Measurements from ENCODE around the gene ZNF311. TPM values are rescaled to one million over a fixed set of nuclear protein-coding genes. Genes with fewer than 3 reads are reported as not detected.

Gene ZNF311
- total RNA-seq, 1 experiment from 2014 or later = not detected

DNA sequence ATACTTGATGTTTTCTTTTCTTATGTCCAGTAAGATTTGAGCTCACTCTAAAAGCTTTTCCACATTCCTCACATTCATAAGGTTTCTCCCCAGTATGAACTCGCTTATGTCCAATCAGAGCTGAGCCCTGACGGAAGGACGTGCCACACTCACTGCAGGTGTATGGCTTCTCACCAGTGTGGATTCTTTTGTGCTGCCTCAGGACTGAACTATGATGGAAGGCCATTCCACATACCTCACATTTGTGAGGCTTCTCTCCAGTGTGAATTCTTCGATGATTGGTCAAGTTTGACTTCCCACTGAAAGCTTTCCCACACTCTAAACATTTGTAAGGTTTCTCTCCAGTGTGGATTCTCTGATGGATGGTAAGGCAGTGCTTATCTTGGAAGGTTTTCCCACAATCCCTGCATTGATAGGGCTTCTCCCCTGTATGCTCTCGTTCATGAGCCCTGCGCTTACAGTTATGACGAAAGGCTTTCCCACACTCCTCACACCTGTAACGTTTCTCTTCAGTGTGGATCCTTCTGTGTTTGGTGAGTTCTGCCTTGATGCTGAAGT lies 9.9 kb downstream of the ZNF311 start:
- H4K20me1 ChIP-seq (ENCODE audit: insufficient read depth, low read depth, low read length) = no peaks in the 10 kb centered on the region
- no peaks in the 10 kb centered on the region for H3K36me3 ChIP-seq (ENCODE audit: insufficient read depth, low read length)
- H3K4me2 ChIP-seq (ENCODE audit: low read depth, low read length, poor library complexity, severe bottlenecking) = no peak overlapping the region
- no peaks in the 10 kb centered on the region for H3K9me2 ChIP-seq (replicated peaks; ENCODE audit: insufficient read depth, low read length)
- H3K27me3 ChIP-seq (ENCODE audit: low read length) = no peaks in the 10 kb centered on the region
- no peak overlapping the region for H3K4me3 ChIP-seq (ENCODE audit: low read length)
- no peak overlapping the region for H3K9ac ChIP-seq (ENCODE audit: low read length)
- H3K4me1 ChIP-seq (ENCODE audit: low read length) = no peaks in the 10 kb centered on the region
- H3K9me3 ChIP-seq (ENCODE audit: low read length) = no peaks in the 10 kb centered on the region
- no peak overlapping the region for H3K27ac ChIP-seq (ENCODE audit: low read length)
- H3K79me2 ChIP-seq (ENCODE audit: low read length) = no peaks in the 10 kb centered on the region
- no peak for DNase-seq
- no peak overlapping the region for H2AFZ ChIP-seq (ENCODE audit: low read length)

DNA sequence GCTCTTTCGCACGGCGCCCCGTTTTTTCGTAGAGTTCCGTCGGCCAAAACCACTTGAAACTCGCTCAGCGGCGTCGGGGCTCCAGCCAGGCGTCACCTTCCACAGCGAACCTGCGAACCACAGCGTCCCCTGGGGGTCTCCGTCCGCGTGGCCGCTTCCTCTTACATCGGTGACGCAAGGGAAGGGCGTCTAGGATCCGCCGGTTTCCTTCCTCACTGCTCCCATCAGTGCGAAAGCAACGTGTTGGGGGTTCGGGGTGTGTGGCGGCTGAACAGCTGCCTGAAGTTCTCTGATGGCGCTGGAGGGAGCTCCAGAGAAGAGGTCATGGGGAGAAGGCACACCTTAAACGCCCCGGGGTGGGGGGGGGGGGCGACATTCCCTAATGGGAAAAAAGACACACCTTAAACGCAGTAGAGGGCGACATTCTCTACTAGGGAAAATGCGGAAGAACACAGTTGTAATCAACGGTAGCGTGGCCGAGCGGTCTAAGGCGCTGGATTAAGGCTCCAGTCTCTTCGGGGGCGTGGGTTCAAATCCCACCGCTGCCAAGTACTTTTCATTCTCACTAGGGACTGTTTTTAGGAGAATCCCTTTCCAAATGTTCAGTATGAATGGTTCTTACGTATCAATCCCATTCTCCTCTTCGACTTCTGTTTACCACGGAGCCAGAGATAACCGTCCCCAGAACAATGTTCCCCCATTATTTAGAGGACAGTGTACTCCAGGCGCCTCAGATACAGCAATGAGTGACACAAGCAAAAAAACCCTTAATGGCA lies 16.4 kb downstream of the ZNF311 start:
- Histone ChIP-seq H3K27me3 (ENCODE audit: low read length) (no peaks in the 10 kb centered on the region), H4K20me1 (ENCODE audit: insufficient read depth, low read depth, low read length) (no peaks in the 10 kb centered on the region), H3K9ac (ENCODE audit: low read length) (no peak overlapping the region), H3K9me3 (ENCODE audit: low read length) (no peaks in the 10 kb centered on the region), H3K79me2 (ENCODE audit: low read length) (no peaks in the 10 kb centered on the region), H3K4me1 (ENCODE audit: low read length) (no peaks in the 10 kb centered on the region), H3K36me3 (ENCODE audit: insufficient read depth, low read length) (no peaks in the 10 kb centered on the region), H3K27ac (ENCODE audit: low read length) (no peak overlapping the region), H2AFZ (ENCODE audit: low read length) (no peak overlapping the region), H3K4me2 (ENCODE audit: low read depth, low read length, poor library complexity, severe bottlenecking) (no peak overlapping the region), H3K9me2 (replicated peaks; ENCODE audit: insufficient read depth, low read length) (no peaks in the 10 kb centered on the region), H3K4me3 (ENCODE audit: low read length) (no peak overlapping the region)
- no peak for DNase-seq

DNA sequence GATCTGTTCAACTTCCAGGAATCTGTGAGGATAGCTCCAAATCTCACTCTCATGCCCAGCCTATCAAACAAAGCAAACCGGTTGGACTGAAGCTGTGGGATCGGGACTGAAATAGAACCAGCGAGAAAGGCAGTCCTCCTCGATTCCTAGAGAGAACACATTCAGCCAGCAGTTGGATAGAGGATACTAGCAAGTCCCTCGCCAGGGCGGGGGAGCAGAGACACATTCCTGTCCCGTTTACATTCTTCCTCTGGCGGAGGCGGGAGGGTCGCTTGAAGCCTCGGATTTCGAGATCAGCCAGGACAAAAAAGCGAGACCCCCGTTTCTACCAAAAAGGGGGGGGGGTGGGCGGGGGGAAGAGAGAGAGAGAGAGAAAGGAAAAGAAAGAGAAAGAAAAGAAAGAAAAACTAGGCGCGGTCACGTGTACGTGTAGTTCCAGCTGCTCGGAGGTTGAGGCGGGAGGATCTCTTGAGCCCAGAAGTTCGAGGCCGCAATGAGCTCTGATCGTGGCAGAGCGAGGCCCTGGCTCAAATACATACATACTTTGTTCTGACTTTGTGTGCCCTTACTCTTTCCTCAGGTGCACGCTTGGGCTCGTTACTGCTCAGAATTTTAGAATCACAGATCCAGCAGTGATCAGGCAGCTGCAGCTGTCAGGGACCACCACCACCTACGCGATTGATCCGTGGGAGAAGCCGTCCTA lies 19.5 kb downstream of the ZNF311 start:
- Histone ChIP-seq H3K27me3 (ENCODE audit: low read length) (no peaks in the 10 kb centered on the region), H3K4me2 (ENCODE audit: low read depth, low read length, poor library complexity, severe bottlenecking) (no peak overlapping the region), H4K20me1 (ENCODE audit: insufficient read depth, low read depth, low read length) (no peaks in the 10 kb centered on the region), H3K9ac (ENCODE audit: low read length) (no peak overlapping the region), H3K9me3 (ENCODE audit: low read length) (no peaks in the 10 kb centered on the region), H3K4me3 (ENCODE audit: low read length) (no peak overlapping the region), H3K27ac (ENCODE audit: low read length) (no peak overlapping the region), H2AFZ (ENCODE audit: low read length) (no peak overlapping the region), H3K9me2 (replicated peaks; ENCODE audit: insufficient read depth, low read length) (no peaks in the 10 kb centered on the region), H3K79me2 (ENCODE audit: low read length) (no peaks in the 10 kb centered on the region), H3K4me1 (ENCODE audit: low read length) (peaks cover 9% of the 10 kb centered on the region), H3K36me3 (ENCODE audit: insufficient read depth, low read length) (no peaks in the 10 kb centered on the region)
- DNase-seq = no peak

DNA sequence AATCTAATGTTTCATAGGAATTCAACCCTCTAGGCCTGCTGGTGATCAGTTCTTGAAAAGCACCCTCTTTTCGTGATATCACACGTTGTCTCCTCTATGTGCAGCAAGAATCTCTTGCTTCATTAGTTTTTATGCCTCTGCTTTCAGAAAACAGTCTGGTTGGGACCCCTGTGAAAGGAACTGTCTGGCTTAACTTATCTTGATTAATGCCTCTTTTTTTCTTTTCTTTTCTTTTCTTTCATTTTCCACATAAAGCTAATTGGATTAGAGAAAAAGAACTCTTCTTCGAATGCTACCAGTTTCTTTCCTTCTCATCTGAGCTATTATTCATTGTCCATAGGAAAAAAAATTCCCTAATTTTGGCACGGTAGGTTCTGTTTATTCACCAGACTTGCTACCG lies 21.3 kb downstream of the ZNF311 start:
- Histone ChIP-seq H3K4me1 (ENCODE audit: low read length) (peaks cover 18% of the 10 kb centered on the region), H3K79me2 (ENCODE audit: low read length) (no peaks in the 10 kb centered on the region), H3K4me2 (ENCODE audit: low read depth, low read length, poor library complexity, severe bottlenecking) (no peak overlapping the region), H3K9ac (ENCODE audit: low read length) (no peak overlapping the region), H3K9me3 (ENCODE audit: low read length) (no peaks in the 10 kb centered on the region), H3K27ac (ENCODE audit: low read length) (no peak overlapping the region), H3K4me3 (ENCODE audit: low read length) (no peak overlapping the region), H3K9me2 (replicated peaks; ENCODE audit: insufficient read depth, low read length) (no peaks in the 10 kb centered on the region), H4K20me1 (ENCODE audit: insufficient read depth, low read depth, low read length) (no peaks in the 10 kb centered on the region), H3K36me3 (ENCODE audit: insufficient read depth, low read length) (no peaks in the 10 kb centered on the region), H3K27me3 (ENCODE audit: low read length) (no peaks in the 10 kb centered on the region), H2AFZ (ENCODE audit: low read length) (no peak overlapping the region)
- no peak for DNase-seq

DNA sequence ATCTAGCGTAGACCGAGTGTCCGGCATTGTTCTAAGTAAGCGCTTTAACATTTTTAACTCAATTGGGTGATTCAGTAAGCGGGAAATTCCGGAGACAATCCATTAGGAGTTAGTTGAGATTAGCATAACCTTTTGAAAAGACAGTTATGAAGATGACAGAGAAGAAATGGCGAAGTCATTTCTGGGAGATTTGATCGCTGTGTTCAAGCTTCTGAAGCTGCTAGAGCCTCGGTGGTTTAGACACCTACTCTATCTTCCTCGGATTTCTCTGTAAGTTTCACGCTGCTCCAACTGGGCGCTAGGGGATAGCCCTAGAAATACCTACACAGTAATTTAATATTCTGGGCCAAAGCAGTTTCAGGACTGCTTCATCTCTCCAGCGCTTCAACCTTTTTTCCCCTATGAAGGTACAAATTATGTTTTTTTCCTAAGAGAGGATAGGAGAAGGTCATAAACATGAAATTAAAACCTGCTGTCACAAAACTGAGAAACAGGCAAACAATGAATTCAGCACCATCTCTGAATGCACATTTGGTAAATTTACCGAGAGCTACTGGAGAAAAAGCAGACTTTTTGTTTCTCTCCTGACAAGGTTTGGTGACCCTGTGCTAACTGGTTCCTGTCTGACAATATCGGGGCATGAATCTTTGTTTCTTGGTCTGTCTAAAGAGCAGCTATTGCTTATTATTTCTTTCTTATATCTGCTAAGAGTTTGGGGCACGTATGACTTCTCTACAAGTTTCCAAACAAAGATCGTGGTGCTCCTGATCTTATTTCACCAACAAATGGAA lies 22.4 kb downstream of the ZNF311 start:
- H3K9me2 ChIP-seq (replicated peaks; ENCODE audit: insufficient read depth, low read length) = no peaks in the 10 kb centered on the region
- H4K20me1 ChIP-seq (ENCODE audit: insufficient read depth, low read depth, low read length) = no peaks in the 10 kb centered on the region
- peaks cover 18% of the 10 kb centered on the region for H3K4me1 ChIP-seq (ENCODE audit: low read length)
- H3K9me3 ChIP-seq (ENCODE audit: low read length) = no peaks in the 10 kb centered on the region
- no peaks in the 10 kb centered on the region for H3K36me3 ChIP-seq (ENCODE audit: insufficient read depth, low read length)
- H3K27me3 ChIP-seq (ENCODE audit: low read length) = no peaks in the 10 kb centered on the region
- H3K27ac ChIP-seq (ENCODE audit: low read length) = no peak overlapping the region
- peak overlapping the region; percentile 90 for H3K4me2 ChIP-seq (ENCODE audit: low read depth, low read length, poor library complexity, severe bottlenecking)
- H3K4me3 ChIP-seq (ENCODE audit: low read length) = no peak overlapping the region
- no peak overlapping the region for H2AFZ ChIP-seq (ENCODE audit: low read length)
- peak; percentile 40 for DNase-seq
- no peak overlapping the region for H3K9ac ChIP-seq (ENCODE audit: low read length)
- H3K79me2 ChIP-seq (ENCODE audit: low read length) = no peaks in the 10 kb centered on the region

DNA sequence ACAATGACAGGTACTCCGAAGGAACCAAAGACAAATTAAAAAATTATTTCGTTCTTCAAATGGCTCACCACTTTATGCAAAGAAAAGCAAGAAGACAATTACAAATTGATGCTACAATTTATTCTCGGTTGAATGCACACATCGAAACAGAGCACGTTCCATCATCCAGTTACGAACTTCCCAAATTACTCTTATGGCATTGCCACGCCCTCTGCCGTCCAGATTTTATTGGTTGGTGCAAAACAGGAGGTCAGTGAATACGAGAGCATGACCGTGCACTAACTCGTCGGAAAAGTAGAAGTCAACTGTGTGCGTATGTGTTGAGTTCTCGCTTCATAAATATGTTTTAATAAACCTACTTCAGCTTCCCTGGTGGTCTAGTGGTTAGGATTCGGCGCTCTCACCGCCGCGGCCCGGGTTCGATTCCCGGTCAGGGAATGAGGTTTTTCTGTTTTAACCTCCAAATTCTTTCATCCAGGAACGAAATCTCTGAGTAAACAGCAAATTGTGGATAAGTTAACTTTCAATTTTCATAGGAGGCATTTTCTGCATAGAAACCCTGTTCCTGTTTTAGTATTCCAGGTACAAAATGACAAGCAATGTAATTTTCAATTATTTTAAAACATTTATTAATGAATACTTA lies 23.2 kb downstream of the ZNF311 start:
- peak overlapping the region; percentile 81 for H3K4me3 ChIP-seq (ENCODE audit: low read length)
- H3K9me2 ChIP-seq (replicated peaks; ENCODE audit: insufficient read depth, low read length) = no peaks in the 10 kb centered on the region
- H3K4me2 ChIP-seq (ENCODE audit: low read depth, low read length, poor library complexity, severe bottlenecking) = peak overlapping the region; percentile 90
- peak overlapping the region; percentile 54 for H3K9ac ChIP-seq (ENCODE audit: low read length)
- H2AFZ ChIP-seq (ENCODE audit: low read length) = 0 out of 2 replicates have a peak overlapping the region, but pooled peaks have one; percentile 49
- H3K36me3 ChIP-seq (ENCODE audit: insufficient read depth, low read length) = no peaks in the 10 kb centered on the region
- peaks cover 18% of the 10 kb centered on the region for H3K4me1 ChIP-seq (ENCODE audit: low read length)
- H3K79me2 ChIP-seq (ENCODE audit: low read length) = no peaks in the 10 kb centered on the region
- H3K27ac ChIP-seq (ENCODE audit: low read length) = no peak overlapping the region
- no peaks in the 10 kb centered on the region for H4K20me1 ChIP-seq (ENCODE audit: insufficient read depth, low read depth, low read length)
- no peaks in the 10 kb centered on the region for H3K9me3 ChIP-seq (ENCODE audit: low read length)
- H3K27me3 ChIP-seq (ENCODE audit: low read length) = no peaks in the 10 kb centered on the region
- DNase-seq = peak; percentile 91

DNA sequence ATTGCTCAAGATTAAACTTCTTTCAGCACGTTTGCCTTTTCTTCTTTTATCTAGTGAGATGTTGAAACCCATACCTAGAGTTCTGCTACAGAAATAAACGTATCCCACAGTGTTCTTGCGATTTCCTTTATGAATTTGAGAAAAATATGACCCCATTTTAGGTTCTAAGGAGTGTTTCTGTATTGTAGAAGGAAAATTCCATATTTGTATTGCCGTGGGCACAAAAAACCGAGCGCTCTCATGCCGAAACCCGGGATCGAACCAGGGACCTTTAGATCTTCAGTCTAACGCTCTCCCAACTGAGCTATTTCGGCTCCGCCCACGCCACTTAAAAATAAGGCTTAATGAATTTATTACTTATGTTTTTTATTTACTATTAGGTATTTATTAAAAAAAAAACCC lies 23.7 kb downstream of the ZNF311 start:
- peak overlapping the region; percentile 64 for H3K9ac ChIP-seq (ENCODE audit: low read length)
- H3K36me3 ChIP-seq (ENCODE audit: insufficient read depth, low read length) = no peaks in the 10 kb centered on the region
- H3K4me3 ChIP-seq (ENCODE audit: low read length) = peak overlapping the region; percentile 81
- H4K20me1 ChIP-seq (ENCODE audit: insufficient read depth, low read depth, low read length) = no peaks in the 10 kb centered on the region
- H2AFZ ChIP-seq (ENCODE audit: low read length) = peak overlapping the region; percentile 85
- H3K27ac ChIP-seq (ENCODE audit: low read length) = no peak overlapping the region
- DNase-seq = peak; percentile 95
- no peaks in the 10 kb centered on the region for H3K9me3 ChIP-seq (ENCODE audit: low read length)
- H3K79me2 ChIP-seq (ENCODE audit: low read length) = no peaks in the 10 kb centered on the region
- H3K4me1 ChIP-seq (ENCODE audit: low read length) = peaks cover 18% of the 10 kb centered on the region
- no peaks in the 10 kb centered on the region for H3K9me2 ChIP-seq (replicated peaks; ENCODE audit: insufficient read depth, low read length)
- H3K27me3 ChIP-seq (ENCODE audit: low read length) = no peaks in the 10 kb centered on the region
- H3K4me2 ChIP-seq (ENCODE audit: low read depth, low read length, poor library complexity, severe bottlenecking) = peak overlapping the region; percentile 90

All from Karpas-422 (cell line).